Endothelial cell (in vitro differentiated cells): ENCODE measurements around the gene MYRF. TPM values are rescaled to one million over a fixed set of nuclear protein-coding genes. Genes with fewer than 3 reads are reported as not detected.
A peak's percentile ranks its signal among the peaks of the same experiment; 100 is the strongest.

Source experiments
- DNase-seq: peaks from one replicate; pipeline ENCODE4 v3.0.0; 2021; ENCODE audit warnings: low spot score
- H3K27ac Mint-ChIP-seq: one replicate; pipeline ENCODE4 v1.8.0; 2021; ENCODE audit warnings: mixed read lengths, inconsistent platforms; ENCODE audit not compliant: unreplicated experiment
- H3K27me3 Mint-ChIP-seq: one replicate; pipeline ENCODE4 v1.8.0; 2021; ENCODE audit warnings: mild to moderate bottlenecking, moderate library complexity, mixed read lengths, inconsistent platforms; ENCODE audit not compliant: unreplicated experiment
- H3K36me3 Mint-ChIP-seq: one replicate; pipeline ENCODE4 v1.8.0; 2021; ENCODE audit warnings: mild to moderate bottlenecking, low read depth, mixed read lengths, inconsistent platforms; ENCODE audit not compliant: unreplicated experiment
- H3K4me1 Mint-ChIP-seq: one replicate; pipeline ENCODE4 v1.8.0; 2021; ENCODE audit warnings: mild to moderate bottlenecking, mixed read lengths, inconsistent platforms; ENCODE audit not compliant: unreplicated experiment
- H3K4me3 Mint-ChIP-seq: one replicate; pipeline ENCODE4 v1.8.0; 2021; ENCODE audit warnings: mild to moderate bottlenecking, mixed read lengths, inconsistent platforms; ENCODE audit not compliant: unreplicated experiment
- H3K9me3 Mint-ChIP-seq: one replicate; pipeline ENCODE4 v1.8.0; 2021; ENCODE audit warnings: mixed read lengths, inconsistent platforms; ENCODE audit not compliant: unreplicated experiment
- CTCF ChIP-seq: fragments of 200-600 bp; sonication (generic); IDR thresholded peaks from one replicate; pipeline ENCODE4 v1.5.0; 2021; ENCODE audit warnings: antibody characterized with exemption; ENCODE audit not compliant: unreplicated experiment
- total RNA-seq: library from RNA; stranded (reverse); fragmentation: NEBNext Ultra II Directional; extraction: Animal tissue kit (Norgen Biotek cat#: 25700); gene quantifications from one replicate; pipeline ENCODE4 v1.2.1, GENCODE V29; 2021; ENCODE audit not compliant: unreplicated experiment

MYRF gene
- total RNA-seq, 1 donor from 2014 or later: 1.5 TPM

GRCh38 chr11:61750631-61751273 is 1.7 kb upstream of the MYRF start:
- no peak for DNase-seq
- Mint-ChIP-seq H3K9me3 (no peaks in the 10 kb centered on the region), H3K27me3 (peaks cover 24% of the 10 kb centered on the region), H3K4me3 (peak overlapping the region; percentile 12), H3K4me1 (peaks cover 7% of the 10 kb centered on the region), H3K27ac (no peak overlapping the region), H3K36me3 (no peaks in the 10 kb centered on the region)
- TF ChIP-seq CTCF: no peak

- Mint-ChIP-seq H3K36me3 (no peaks in the 10 kb centered on the region), H3K27me3 (peaks cover 21% of the 10 kb centered on the region), H3K9me3 (no peaks in the 10 kb centered on the region), H3K4me3 (peak overlapping the region; percentile 12), H3K27ac (no peak overlapping the region), H3K4me1 (peaks cover 13% of the 10 kb centered on the region)
- DNase-seq: no peak
- TF ChIP-seq CTCF: no peak
Measured at GRCh38 chr11:61751384-61751783, 1.1 kb upstream of the MYRF start.

- Mint-ChIP-seq H3K27me3 (peaks cover 22% of the 10 kb centered on the region), H3K36me3 (no peaks in the 10 kb centered on the region), H3K4me3 (peak overlapping the region; percentile 60), H3K27ac (no peak overlapping the region), H3K4me1 (peaks cover 16% of the 10 kb centered on the region), H3K9me3 (no peaks in the 10 kb centered on the region)
- TF ChIP-seq CTCF: no peak
- no peak for DNase-seq
Measured at GRCh38 chr11:61752925-61753521, 587 bp downstream of the MYRF start.

GRCh38 chr11:61753672-61754071 is 1.2 kb downstream of the MYRF start:
- peak overlapping the region; percentile 60 for H3K4me3 Mint-ChIP-seq
- H3K36me3 Mint-ChIP-seq: no peaks in the 10 kb centered on the region
- peaks cover 22% of the 10 kb centered on the region for H3K27me3 Mint-ChIP-seq
- H3K27ac Mint-ChIP-seq: no peak overlapping the region
- TF ChIP-seq CTCF: no peak
- no peaks in the 10 kb centered on the region for H3K9me3 Mint-ChIP-seq
- no peak for DNase-seq
- H3K4me1 Mint-ChIP-seq: peaks cover 16% of the 10 kb centered on the region
